ENCODE results near the gene ZNF394. TPM values are rescaled to one million over a fixed set of nuclear protein-coding genes. Genes with fewer than 3 reads are reported as not detected.
"Not testable (repeated sequence)": the region's sequence is repeated elsewhere in the genome, so short reads cannot be mapped to it uniquely, and the experiment has no call there.

ZNF394 gene
- total RNA-seq, 4 donors from 2014 or later = 14.2 to 19.2 (median 15.7) TPM

DNA sequence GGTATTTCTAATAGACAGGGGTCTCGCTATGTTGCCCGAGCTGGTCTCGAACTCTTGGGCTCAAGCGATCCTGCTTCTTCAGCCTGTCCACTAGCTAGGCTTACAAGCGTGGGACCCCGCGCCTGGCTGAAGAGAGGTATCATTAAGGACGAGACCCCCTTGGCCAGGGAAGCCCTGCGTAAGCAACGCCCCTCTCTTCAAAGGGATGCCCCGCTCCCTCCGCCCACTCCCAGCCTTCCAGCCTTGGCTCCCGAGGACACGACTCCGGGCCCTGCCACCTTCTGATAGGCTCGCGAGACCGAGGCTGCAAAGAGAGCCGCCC is 4.2 kb upstream of the ZNF394 start:
- Histone ChIP-seq H3K36me3 (no peaks in the 10 kb centered on the region), H3K27ac (peak overlapping the region; percentile 97 to 99 (median 98)), H3K4me3 (peak overlapping the region; percentile 82 to 99 (median 94)), H3K27me3 (no peaks in the 10 kb centered on the region), H3K9me3 (no peaks in the 10 kb centered on the region), H3K4me1 (peaks cover 29 to 32% of the 10 kb centered on the region in 2 donors)
- intact Hi-C loops (cut with DNase I; ENCODE audit: low total_unique reads) = loop anchor here (1.0 to 5.0 kb wide), 7 partner anchors 32 to 577 kb away; partner anchors contain the start of genes ARPC1A, BUD31, CPSF4 and PDAP1
- DNase-seq = no peak
- TF ChIP-seq POLR2A (IDR thresholded peaks at IDR 0.05) = peak in 1 of 2 donors; percentile 9
- TF ChIP-seq, protein P1, sequence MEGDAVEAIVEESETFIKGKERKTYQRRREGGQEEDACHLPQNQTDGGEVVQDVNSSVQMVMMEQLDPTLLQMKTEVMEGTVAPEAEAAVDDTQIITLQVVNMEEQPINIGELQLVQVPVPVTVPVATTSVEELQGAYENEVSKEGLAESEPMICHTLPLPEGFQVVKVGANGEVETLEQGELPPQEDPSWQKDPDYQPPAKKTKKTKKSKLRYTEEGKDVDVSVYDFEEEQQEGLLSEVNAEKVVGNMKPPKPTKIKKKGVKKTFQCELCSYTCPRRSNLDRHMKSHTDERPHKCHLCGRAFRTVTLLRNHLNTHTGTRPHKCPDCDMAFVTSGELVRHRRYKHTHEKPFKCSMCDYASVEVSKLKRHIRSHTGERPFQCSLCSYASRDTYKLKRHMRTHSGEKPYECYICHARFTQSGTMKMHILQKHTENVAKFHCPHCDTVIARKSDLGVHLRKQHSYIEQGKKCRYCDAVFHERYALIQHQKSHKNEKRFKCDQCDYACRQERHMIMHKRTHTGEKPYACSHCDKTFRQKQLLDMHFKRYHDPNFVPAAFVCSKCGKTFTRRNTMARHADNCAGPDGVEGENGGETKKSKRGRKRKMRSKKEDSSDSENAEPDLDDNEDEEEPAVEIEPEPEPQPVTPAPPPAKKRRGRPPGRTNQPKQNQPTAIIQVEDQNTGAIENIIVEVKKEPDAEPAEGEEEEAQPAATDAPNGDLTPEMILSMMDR (IDR thresholded peaks at IDR 0.05 in 4 of 5, conservative IDR thresholded peaks at IDR 0.05 in 1 of 5) = no peak
- in situ Hi-C loops (cut with MboI; ENCODE audit: low sequenced_read_pairs in 4 of 4) = loop anchor here in 2 of 4 donors (5.0 to 10.0 kb wide), 2 partner anchors 48 to 51 kb away; partner anchors contain the start of genes FAM200A (in 2 of the 2) and ZNF655 (in 1 of the 2)
- no peak for ATAC-seq

DNA sequence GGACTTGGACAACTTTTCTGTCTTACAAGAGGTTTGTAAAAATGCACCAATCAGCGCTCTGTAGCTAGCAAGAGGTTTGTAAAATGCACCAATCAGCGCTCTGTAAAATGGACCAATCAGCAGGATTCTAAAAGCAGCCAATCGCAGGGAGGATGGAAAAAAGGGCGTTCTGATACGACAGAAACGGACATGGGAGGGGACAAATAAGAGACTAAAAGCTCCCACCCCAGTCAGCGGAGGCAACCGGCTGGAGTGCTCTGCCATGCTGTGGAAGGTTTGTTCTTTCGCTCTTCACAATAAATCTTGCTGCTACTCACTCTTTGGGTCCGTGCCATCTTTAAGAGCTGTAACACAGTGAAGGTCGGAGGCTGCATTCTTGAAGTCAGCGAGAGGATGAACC is 1.2 kb upstream of the ZNF394 start:
- not testable (repeated sequence) for DNase-seq, H3K4me3 ChIP-seq, H3K27me3 ChIP-seq, ATAC-seq, H3K9me3 ChIP-seq
- H3K4me1 ChIP-seq = peaks cover 33 to 45% of the 10 kb centered on the region in 2 donors
- peak overlapping the region in 1 of 4 donors; percentile 90 for H3K27ac ChIP-seq
- H3K36me3 ChIP-seq = peaks cover 2 to 16% of the 10 kb centered on the region in 2 donors
- intact Hi-C loops (cut with DNase I; ENCODE audit: low total_unique reads) = loop anchor here (5.0 kb wide), 1 partner anchor 174 kb away; the partner anchor contains the start of gene ARPC1A
- in situ Hi-C loops (cut with MboI; ENCODE audit: low sequenced_read_pairs in 4 of 4) = loop anchor here in 2 of 4 donors (5.0 to 10.0 kb wide), 2 partner anchors 51 to 54 kb away; partner anchors contain the start of genes FAM200A (in 2 of the 2) and ZNF655 (in 1 of the 2)

DNA sequence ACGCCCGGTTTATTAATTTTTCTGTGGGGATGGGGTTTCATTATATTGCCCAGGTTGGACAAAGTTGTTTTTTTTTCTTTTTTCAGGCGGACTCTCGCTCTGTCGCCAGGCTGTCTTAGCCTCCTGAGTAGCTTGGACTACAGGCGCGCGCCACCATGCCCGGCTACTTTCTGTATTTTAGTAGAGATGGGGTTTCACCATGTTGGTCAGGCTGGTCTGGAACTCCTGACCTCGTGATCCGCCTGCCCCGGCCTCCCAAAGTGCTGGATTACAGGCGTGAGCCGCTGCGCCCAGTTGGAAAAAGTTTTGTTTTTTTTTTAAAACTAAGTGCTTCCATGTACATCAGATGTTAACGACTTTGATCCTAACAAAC is 542 bp upstream of the ZNF394 start:
- no peaks in the 10 kb centered on the region for H3K9me3 ChIP-seq
- ATAC-seq = no peak
- in situ Hi-C loops (cut with MboI; ENCODE audit: low sequenced_read_pairs in 4 of 4) (loop anchor here in 2 of 4 donors (5.0 to 10.0 kb wide), 2 partner anchors 52 to 54 kb away; partner anchors contain the start of genes FAM200A (in 2 of the 2) and ZNF655 (in 1 of the 2)), intact Hi-C loops (cut with DNase I; ENCODE audit: low total_unique reads) (loop anchor here (5.0 kb wide), 1 partner anchor 173 kb away; the partner anchor contains the start of gene ARPC1A)
- peak overlapping the region; percentile 90 to 97 (median 92) for H3K27ac ChIP-seq
- peaks cover 27 to 39% of the 10 kb centered on the region in 2 donors for H3K4me1 ChIP-seq
- H3K4me3 ChIP-seq = peak overlapping the region; percentile 77 to 97 (median 94)
- TF ChIP-seq, protein P1 (IDR thresholded peaks at IDR 0.05 in 4 of 5, conservative IDR thresholded peaks at IDR 0.05 in 1 of 5) = no peak
- TF ChIP-seq POLR2A (IDR thresholded peaks at IDR 0.05) = no peak
- no peaks in the 10 kb centered on the region for H3K27me3 ChIP-seq
- no peak for DNase-seq
- peaks cover 2 to 22% of the 10 kb centered on the region in 2 donors for H3K36me3 ChIP-seq

DNA sequence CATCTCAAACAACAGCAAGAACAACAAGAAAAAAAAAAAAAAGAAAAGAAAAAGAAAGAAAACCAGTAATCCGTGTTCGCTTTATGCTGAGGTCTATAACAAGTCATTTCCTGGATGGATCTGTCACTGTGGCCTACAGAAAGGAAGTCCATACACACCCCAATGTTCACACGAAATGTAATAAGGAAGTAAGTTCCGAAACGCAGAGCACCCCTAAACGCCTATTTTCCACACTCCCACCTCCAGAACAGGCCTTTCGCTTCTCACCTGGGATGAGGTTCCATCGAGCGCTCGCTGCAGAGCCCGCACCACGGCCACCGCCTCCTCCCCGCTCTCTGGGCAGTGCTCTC is 735 bp downstream of the ZNF394 start:
- intact Hi-C loops (cut with DNase I; ENCODE audit: low total_unique reads) = no loop called here
- H3K4me3 ChIP-seq = peak overlapping the region; percentile 77 to 97 (median 94)
- DNase-seq = no peak
- in situ Hi-C loops (cut with MboI; ENCODE audit: low sequenced_read_pairs in 4 of 4) = no loop called here
- peak overlapping the region; percentile 90 to 97 (median 92) for H3K27ac ChIP-seq
- ATAC-seq = no peak
- no peaks in the 10 kb centered on the region for H3K27me3 ChIP-seq
- TF ChIP-seq, protein P1 (IDR thresholded peaks at IDR 0.05 in 4 of 5, conservative IDR thresholded peaks at IDR 0.05 in 1 of 5) = no peak
- no peak for TF ChIP-seq POLR2A (IDR thresholded peaks at IDR 0.05)
- H3K9me3 ChIP-seq = peaks cover 0 to 6% (median 0%) of the 10 kb centered on the region in 3 donors
- peaks cover 24 to 35% of the 10 kb centered on the region in 2 donors for H3K4me1 ChIP-seq
- peaks cover 2 to 35% of the 10 kb centered on the region in 2 donors for H3K36me3 ChIP-seq

DNA sequence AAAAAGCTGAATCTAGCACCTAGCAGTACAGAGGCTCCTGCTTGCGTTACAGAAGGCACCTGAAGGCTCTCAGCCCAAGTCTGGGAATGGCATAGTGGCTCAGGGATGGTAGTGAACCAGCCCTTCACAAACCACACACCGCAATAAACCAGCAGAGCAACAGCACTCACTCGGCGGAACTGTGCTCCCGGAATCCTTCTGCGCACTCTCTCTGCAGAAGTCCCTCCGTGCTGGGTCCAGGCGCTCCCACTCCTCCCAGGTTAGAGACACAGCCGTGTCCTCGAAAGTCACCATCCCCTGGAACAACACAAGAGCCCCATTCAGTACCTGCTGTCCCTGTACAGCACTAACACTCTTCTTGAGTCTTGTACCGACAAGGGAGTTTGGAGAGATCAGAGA is 1.5 kb downstream of the ZNF394 start:
- H3K4me1 ChIP-seq = peaks cover 24 to 32% of the 10 kb centered on the region in 2 donors
- no peak for DNase-seq
- peaks cover 2 to 14% (median 4%) of the 10 kb centered on the region in 3 donors for H3K9me3 ChIP-seq
- in situ Hi-C loops (cut with MboI; ENCODE audit: low sequenced_read_pairs in 4 of 4) (no loop called here), intact Hi-C loops (cut with DNase I; ENCODE audit: low total_unique reads) (no loop called here)
- TF ChIP-seq POLR2A (IDR thresholded peaks at IDR 0.05) = no peak
- TF ChIP-seq, protein P1 (IDR thresholded peaks at IDR 0.05 in 4 of 5, conservative IDR thresholded peaks at IDR 0.05 in 1 of 5) = no peak
- H3K36me3 ChIP-seq = peaks cover 9 to 43% of the 10 kb centered on the region in 2 donors
- peak overlapping the region; percentile 90 to 97 (median 92) for H3K27ac ChIP-seq
- H3K4me3 ChIP-seq = peak overlapping the region; percentile 77 to 97 (median 94)
- H3K27me3 ChIP-seq = no peaks in the 10 kb centered on the region
- no peak for ATAC-seq

Measured in gastrocnemius medialis (tissue), 4 donors.